22Rv1 (cell line): ENCODE measurements around the gene CTAGE4.
"Not testable (repeated sequence)": the region's sequence is repeated elsewhere in the genome, so short reads cannot be mapped to it uniquely, and the experiment has no call there.

Source experiments
- H3K27ac ChIP-seq: fragments of 450-650 bp; 2 replicates; pipeline ENCODE4 v1.5.1; 2017
- CTCF ChIP-seq: fragments of 450-650 bp; IDR thresholded peaks from 2 replicates; pipeline ENCODE4 v1.5.1; 2017; ENCODE audit warnings: mild to moderate bottlenecking
- ZFX ChIP-seq: fragments of 450-650 bp; IDR thresholded peaks from 2 replicates; pipeline ENCODE4 v1.6.1; 2017; ENCODE audit warnings: antibody characterized with exemption, borderline replicate concordance

Gene CTAGE4

GRCh38 chr7:144183166-144183565, at the start of gene CTAGE4:
Gene CTAGE4 (plus strand): TSS chr7:144183466. CDS start chr7:144183504, 38 bp downstream.
- H3K27ac ChIP-seq = not testable (repeated sequence)

GRCh38 chr7:144134116-144134515, 49.1 kb upstream of the CTAGE4 start:
- no peak overlapping the region for H3K27ac ChIP-seq
- TF ChIP-seq CTCF (no peak), ZFX (no peak)

GRCh38 chr7:144137501-144137900, 45.8 kb upstream of the CTAGE4 start:
- no peak overlapping the region for H3K27ac ChIP-seq
- TF ChIP-seq CTCF (no peak), ZFX (no peak)

- TF ChIP-seq CTCF = no peak
- no peak for TF ChIP-seq ZFX
- H3K27ac ChIP-seq = no peak overlapping the region
Measured at GRCh38 chr7:144142187-144142586, 41.1 kb upstream of the CTAGE4 start.

- TF ChIP-seq ZFX (no peak), CTCF (no peak)
- H3K27ac ChIP-seq = no peak overlapping the region
Measured at GRCh38 chr7:144144426-144144825, 38.8 kb upstream of the CTAGE4 start.

GRCh38 chr7:144148224-144148827, 34.9 kb upstream of the CTAGE4 start:
- TF ChIP-seq ZFX (no peak), CTCF (no peak)
- H3K27ac ChIP-seq = no peak overlapping the region

GRCh38 chr7:144158861-144159260, 24.4 kb upstream of the CTAGE4 start:
- TF ChIP-seq ZFX = no peak
- no peak for TF ChIP-seq CTCF
- H3K27ac ChIP-seq = no peak overlapping the region

- TF ChIP-seq ZFX = no peak
- no peak for TF ChIP-seq CTCF
- no peak overlapping the region for H3K27ac ChIP-seq
Measured at GRCh38 chr7:144164784-144165183, 18.5 kb upstream of the CTAGE4 start.

- H3K27ac ChIP-seq = not testable (repeated sequence)
Measured at GRCh38 chr7:144171594-144172350, 11.5 kb upstream of the CTAGE4 start.
